ENCODE measurements around the gene STIM1. TPM values are rescaled to one million over a fixed set of nuclear protein-coding genes. Genes with fewer than 3 reads are reported as not detected.
A peak's percentile ranks its signal among the peaks of the same experiment; 100 is the strongest.

Gene STIM1
- polyA plus RNA-seq, 2 donors, result 29.5 to 42.7 TPM

DNA sequence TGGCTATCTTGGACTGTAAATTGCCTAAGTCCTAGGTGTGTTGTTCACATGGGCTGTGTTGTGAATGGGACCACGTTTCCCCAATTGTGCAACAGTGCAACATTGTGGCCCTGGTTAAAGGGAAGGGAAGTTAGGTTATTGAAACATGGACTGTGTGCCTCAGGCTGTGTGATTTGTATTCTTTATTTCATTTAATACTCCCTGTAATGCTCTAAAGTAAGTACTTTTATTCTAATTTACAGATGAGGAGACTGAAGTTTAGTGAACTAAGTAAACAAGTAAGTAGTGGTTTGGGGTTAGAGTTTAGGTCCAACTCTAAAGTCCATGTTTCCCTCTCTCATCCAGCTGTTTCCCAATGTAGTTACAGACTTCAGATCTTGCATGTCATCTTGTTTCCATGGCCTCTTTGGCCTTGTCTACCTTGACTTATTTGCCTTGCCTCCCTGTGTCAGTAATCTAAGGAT, 77.7 kb downstream of the STIM1 start:
- WGBS, 2 donors, result 68 to 69% methylated on average over 1 of the region's 1 CpG
- Histone ChIP-seq H3K27me3 (ENCODE audit: control insufficient read depth in 1 of 2, insufficient read depth in 2 of 2, low read length in 2 of 2) (no peaks in the 10 kb centered on the region), H3K4me1 (ENCODE audit: control insufficient read depth in 2 of 2, insufficient read depth in 2 of 2, low read length in 1 of 2) (peaks cover 8 to 9% of the 10 kb centered on the region in 2 donors), H3K27ac (ENCODE audit: low read depth in 2 of 2, low read length in 1 of 2) (no peak overlapping the region), H3K4me3 (ENCODE audit: low read depth in 1 of 2, low read length in 2 of 2) (no peak overlapping the region), H3K9me3 (ENCODE audit: control insufficient read depth in 2 of 2, insufficient read depth in 1 of 2, low read depth in 1 of 2, low read length in 1 of 2) (no peaks in the 10 kb centered on the region), H3K36me3 (ENCODE audit: control insufficient read depth in 2 of 2, insufficient read depth in 2 of 2, low read length in 1 of 2) (no peaks in the 10 kb centered on the region)

- Histone ChIP-seq H3K27ac (ENCODE audit: low read depth in 2 of 2, low read length in 1 of 2) (peak overlapping the region in 1 of 2 donors; percentile 40), H3K36me3 (ENCODE audit: control insufficient read depth in 2 of 2, insufficient read depth in 2 of 2, low read length in 1 of 2) (no peaks in the 10 kb centered on the region), H3K27me3 (ENCODE audit: control insufficient read depth in 1 of 2, insufficient read depth in 2 of 2, low read length in 2 of 2) (no peaks in the 10 kb centered on the region), H3K9me3 (ENCODE audit: control insufficient read depth in 2 of 2, insufficient read depth in 1 of 2, low read depth in 1 of 2, low read length in 1 of 2) (no peaks in the 10 kb centered on the region), H3K4me3 (ENCODE audit: low read depth in 1 of 2, low read length in 2 of 2) (no peak overlapping the region), H3K4me1 (ENCODE audit: control insufficient read depth in 2 of 2, insufficient read depth in 2 of 2, low read length in 1 of 2) (peaks cover 3 to 6% of the 10 kb centered on the region in 2 donors)
- WGBS, 2 donors, result 43% methylated on average over 1 of the region's 1 CpG
These were observed 79.2 kb downstream of the STIM1 start for GRCh38 chr11:3934658-3935057.

DNA sequence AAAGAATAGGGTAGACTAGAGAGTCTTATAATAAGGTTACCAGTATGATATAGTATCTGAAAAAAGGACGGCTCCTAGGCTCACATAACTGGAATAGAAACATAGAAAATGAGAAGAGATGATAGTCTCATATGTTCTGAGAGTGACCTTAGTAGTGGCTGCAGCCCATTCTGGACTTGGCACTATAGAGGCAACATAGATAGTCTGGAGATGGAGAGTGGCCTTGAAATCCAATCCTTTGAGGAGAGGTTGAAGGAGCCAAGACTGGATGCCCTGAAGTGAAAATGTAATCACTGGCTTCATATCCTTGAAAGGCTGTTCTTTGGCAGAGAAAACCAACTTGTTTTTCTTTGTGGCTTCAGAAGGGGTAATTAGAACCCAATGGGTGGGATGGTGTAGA, 81.1 kb downstream of the STIM1 start:
- Histone ChIP-seq H3K4me1 (ENCODE audit: control insufficient read depth in 2 of 2, insufficient read depth in 2 of 2, low read length in 1 of 2) (peaks cover 0 to 7% of the 10 kb centered on the region in 2 donors), H3K27ac (ENCODE audit: low read depth in 2 of 2, low read length in 1 of 2) (no peak overlapping the region), H3K36me3 (ENCODE audit: control insufficient read depth in 2 of 2, insufficient read depth in 2 of 2, low read length in 1 of 2) (no peaks in the 10 kb centered on the region), H3K4me3 (ENCODE audit: low read depth in 1 of 2, low read length in 2 of 2) (no peak overlapping the region), H3K27me3 (ENCODE audit: control insufficient read depth in 1 of 2, insufficient read depth in 2 of 2, low read length in 2 of 2) (no peaks in the 10 kb centered on the region), H3K9me3 (ENCODE audit: control insufficient read depth in 2 of 2, insufficient read depth in 1 of 2, low read depth in 1 of 2, low read length in 1 of 2) (no peaks in the 10 kb centered on the region)
- WGBS, 2 donors, result 85 to 97% methylated on average over 1 of the region's 1 CpG

DNA sequence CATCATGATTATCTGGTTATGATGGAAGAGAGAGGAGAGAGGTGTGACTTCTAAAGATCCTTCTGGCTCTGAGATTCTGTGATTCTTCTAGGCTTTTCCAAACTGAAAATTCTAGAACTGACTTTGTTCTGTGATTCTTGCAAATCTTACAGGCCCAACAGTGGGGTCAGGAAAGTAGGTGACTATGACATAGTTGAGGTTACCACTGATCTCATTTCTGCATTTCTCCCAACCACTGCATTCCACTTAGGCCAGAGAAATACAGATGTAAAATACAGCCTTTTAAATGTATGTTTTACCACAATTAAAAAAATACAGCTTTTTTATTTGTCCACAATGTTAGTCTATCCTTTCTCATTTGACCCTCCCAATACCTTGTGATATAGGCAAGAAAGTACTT, 83.7 kb downstream of the STIM1 start:
- no peak overlapping the region for H3K4me3 ChIP-seq (ENCODE audit: low read depth in 1 of 2, low read length in 2 of 2)
- no peaks in the 10 kb centered on the region for H3K36me3 ChIP-seq (ENCODE audit: control insufficient read depth in 2 of 2, insufficient read depth in 2 of 2, low read length in 1 of 2)
- H3K4me1 ChIP-seq (ENCODE audit: control insufficient read depth in 2 of 2, insufficient read depth in 2 of 2, low read length in 1 of 2), result peaks cover 0 to 13% of the 10 kb centered on the region in 2 donors
- H3K27me3 ChIP-seq (ENCODE audit: control insufficient read depth in 1 of 2, insufficient read depth in 2 of 2, low read length in 2 of 2), result no peaks in the 10 kb centered on the region
- no peaks in the 10 kb centered on the region for H3K9me3 ChIP-seq (ENCODE audit: control insufficient read depth in 2 of 2, insufficient read depth in 1 of 2, low read depth in 1 of 2, low read length in 1 of 2)
- H3K27ac ChIP-seq (ENCODE audit: low read depth in 2 of 2, low read length in 1 of 2), result no peak overlapping the region

DNA sequence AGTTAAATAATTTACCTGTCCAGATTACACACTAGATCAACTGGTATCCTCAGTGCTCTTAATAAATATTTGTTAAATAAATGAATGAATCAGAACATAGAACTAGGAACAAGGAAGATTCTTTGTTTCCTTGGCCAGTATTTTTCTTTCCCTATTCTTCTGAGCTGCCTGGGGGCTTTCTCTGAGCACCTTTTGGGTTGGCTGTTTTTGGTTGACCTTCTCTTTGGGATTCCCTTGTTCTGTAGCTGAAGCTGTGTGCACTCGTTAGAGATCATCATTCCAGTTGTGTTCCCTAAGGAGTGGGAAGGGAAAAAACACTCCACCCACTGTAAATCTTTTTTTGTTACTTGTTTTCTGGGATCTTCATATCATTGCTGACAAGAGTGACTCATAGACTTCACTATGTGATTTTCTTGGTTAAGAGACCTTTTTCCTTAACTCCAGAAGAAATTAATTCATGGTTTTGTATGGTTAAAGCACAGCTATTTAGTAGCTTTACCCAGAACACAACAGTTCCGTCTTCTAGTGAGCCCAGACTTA, 84.3 kb downstream of the STIM1 start:
- Histone ChIP-seq H3K4me3 (ENCODE audit: low read depth in 1 of 2, low read length in 2 of 2) (no peak overlapping the region), H3K27me3 (ENCODE audit: control insufficient read depth in 1 of 2, insufficient read depth in 2 of 2, low read length in 2 of 2) (no peaks in the 10 kb centered on the region), H3K4me1 (ENCODE audit: control insufficient read depth in 2 of 2, insufficient read depth in 2 of 2, low read length in 1 of 2) (peaks cover 0 to 12% of the 10 kb centered on the region in 2 donors), H3K36me3 (ENCODE audit: control insufficient read depth in 2 of 2, insufficient read depth in 2 of 2, low read length in 1 of 2) (no peaks in the 10 kb centered on the region), H3K9me3 (ENCODE audit: control insufficient read depth in 2 of 2, insufficient read depth in 1 of 2, low read depth in 1 of 2, low read length in 1 of 2) (no peaks in the 10 kb centered on the region), H3K27ac (ENCODE audit: low read depth in 2 of 2, low read length in 1 of 2) (peak overlapping the region; percentile 29 to 42)
- 52 to 74% methylated on average over 2 of the region's 2 CpGs for WGBS, 2 donors

- no peaks in the 10 kb centered on the region for H3K9me3 ChIP-seq (ENCODE audit: control insufficient read depth in 2 of 2, insufficient read depth in 1 of 2, low read depth in 1 of 2, low read length in 1 of 2)
- H3K27ac ChIP-seq (ENCODE audit: low read depth in 2 of 2, low read length in 1 of 2), result peak overlapping the region; percentile 40 to 45
- no peaks in the 10 kb centered on the region for H3K27me3 ChIP-seq (ENCODE audit: control insufficient read depth in 1 of 2, insufficient read depth in 2 of 2, low read length in 2 of 2)
- 56 to 65% methylated on average over 3 of the region's 3 CpGs for WGBS, 2 donors
- no peaks in the 10 kb centered on the region for H3K36me3 ChIP-seq (ENCODE audit: control insufficient read depth in 2 of 2, insufficient read depth in 2 of 2, low read length in 1 of 2)
- H3K4me1 ChIP-seq (ENCODE audit: control insufficient read depth in 2 of 2, insufficient read depth in 2 of 2, low read length in 1 of 2), result peaks cover 1 to 15% of the 10 kb centered on the region in 2 donors
- H3K4me3 ChIP-seq (ENCODE audit: low read depth in 1 of 2, low read length in 2 of 2), result no peak overlapping the region
These were observed 86.9 kb downstream of the STIM1 start for GRCh38 chr11:3942160-3942955.

GRCh38 chr11:3942956-3943497, 87.6 kb downstream of the STIM1 start:
- H3K27me3 ChIP-seq (ENCODE audit: control insufficient read depth in 1 of 2, insufficient read depth in 2 of 2, low read length in 2 of 2), result no peaks in the 10 kb centered on the region
- H3K9me3 ChIP-seq (ENCODE audit: control insufficient read depth in 2 of 2, insufficient read depth in 1 of 2, low read depth in 1 of 2, low read length in 1 of 2), result no peaks in the 10 kb centered on the region
- peak overlapping the region; percentile 45 to 73 for H3K27ac ChIP-seq (ENCODE audit: low read depth in 2 of 2, low read length in 1 of 2)
- no peaks in the 10 kb centered on the region for H3K36me3 ChIP-seq (ENCODE audit: control insufficient read depth in 2 of 2, insufficient read depth in 2 of 2, low read length in 1 of 2)
- WGBS, 2 donors, result 28 to 35% methylated on average over 1 of the region's 1 CpG
- H3K4me3 ChIP-seq (ENCODE audit: low read depth in 1 of 2, low read length in 2 of 2), result no peak overlapping the region
- peaks cover 2 to 17% of the 10 kb centered on the region in 2 donors for H3K4me1 ChIP-seq (ENCODE audit: control insufficient read depth in 2 of 2, insufficient read depth in 2 of 2, low read length in 1 of 2)

GRCh38 chr11:3944198-3944597, 88.7 kb downstream of the STIM1 start:
- no peaks in the 10 kb centered on the region for H3K36me3 ChIP-seq (ENCODE audit: control insufficient read depth in 2 of 2, insufficient read depth in 2 of 2, low read length in 1 of 2)
- WGBS, 2 donors, result 28 to 54% methylated on average over 1 of the region's 1 CpG
- H3K27me3 ChIP-seq (ENCODE audit: control insufficient read depth in 1 of 2, insufficient read depth in 2 of 2, low read length in 2 of 2), result no peaks in the 10 kb centered on the region
- H3K4me3 ChIP-seq (ENCODE audit: low read depth in 1 of 2, low read length in 2 of 2), result no peak overlapping the region
- peak overlapping the region; percentile 21 to 58 for H3K27ac ChIP-seq (ENCODE audit: low read depth in 2 of 2, low read length in 1 of 2)
- no peaks in the 10 kb centered on the region for H3K9me3 ChIP-seq (ENCODE audit: control insufficient read depth in 2 of 2, insufficient read depth in 1 of 2, low read depth in 1 of 2, low read length in 1 of 2)
- peaks cover 2 to 17% of the 10 kb centered on the region in 2 donors for H3K4me1 ChIP-seq (ENCODE audit: control insufficient read depth in 2 of 2, insufficient read depth in 2 of 2, low read length in 1 of 2)

GRCh38 chr11:3946455-3947017, 91.1 kb downstream of the STIM1 start:
- H3K9me3 ChIP-seq (ENCODE audit: control insufficient read depth in 2 of 2, insufficient read depth in 1 of 2, low read depth in 1 of 2, low read length in 1 of 2), result no peaks in the 10 kb centered on the region
- no peaks in the 10 kb centered on the region for H3K36me3 ChIP-seq (ENCODE audit: control insufficient read depth in 2 of 2, insufficient read depth in 2 of 2, low read length in 1 of 2)
- H3K27ac ChIP-seq (ENCODE audit: low read depth in 2 of 2, low read length in 1 of 2), result peak overlapping the region; percentile 62 to 93
- H3K4me3 ChIP-seq (ENCODE audit: low read depth in 1 of 2, low read length in 2 of 2), result no peak overlapping the region
- peaks cover 2 to 17% of the 10 kb centered on the region in 2 donors for H3K4me1 ChIP-seq (ENCODE audit: control insufficient read depth in 2 of 2, insufficient read depth in 2 of 2, low read length in 1 of 2)
- WGBS, 2 donors, result 43 to 64% methylated on average over 2 of the region's 2 CpGs
- H3K27me3 ChIP-seq (ENCODE audit: control insufficient read depth in 1 of 2, insufficient read depth in 2 of 2, low read length in 2 of 2), result no peaks in the 10 kb centered on the region
